Upper lobe of right lung (tissue), 1 donor: ENCODE data around the gene NEDD4. TPM values are rescaled to one million over a fixed set of nuclear protein-coding genes. Genes with fewer than 3 reads are reported as not detected.
"Not testable (repeated sequence)": the region's sequence is repeated elsewhere in the genome, so short reads cannot be mapped to it uniquely, and the experiment has no call there.

ENCODE experiments used
- ATAC-seq: fragments of 200-7000 bp; cut with Tn5 transposase; one replicate; pipeline ENCODE4 v1.9.1; 2020; ENCODE audit warnings: mild to moderate bottlenecking, moderate library complexity
- DNase-seq: peaks from one replicate; pipeline ENCODE4 v3.0.0-alpha.2; 2020
- H3K27ac ChIP-seq: fragments of 200-600 bp; one replicate; pipeline ENCODE4 v1.8.0; 2022
- H3K27me3 ChIP-seq: fragments of 200-600 bp; one replicate; pipeline ENCODE4 v1.8.0; 2022; ENCODE audit warnings: mild to moderate bottlenecking
- H3K36me3 ChIP-seq: fragments of 200-600 bp; one replicate; pipeline ENCODE4 v1.8.0; 2022
- H3K4me1 ChIP-seq: fragments of 200-600 bp; one replicate; pipeline ENCODE4 v1.8.0; 2022
- H3K4me3 ChIP-seq: fragments of 200-600 bp; one replicate; pipeline ENCODE4 v1.8.0; 2022; ENCODE audit warnings: mild to moderate bottlenecking
- H3K9me3 ChIP-seq: fragments of 200-600 bp; one replicate; pipeline ENCODE4 v1.8.0; 2022
- intact Hi-C: fragments of 100-400 bp; cut with DNase I; formaldehyde crosslinking; loops from one replicate; pipeline ENCODE4 v1.11.0; 2022
- total RNA-seq: library from RNA; stranded (reverse); fragmentation: NEBNext Ultra II Directional; extraction: Animal tissue kit (Norgen Biotek cat#: 25700); gene quantifications from one replicate; pipeline ENCODE4 v1.2.1, GENCODE V29; 2021
- TF ChIP-seq, protein P1 (sequence below): fragments of 200-600 bp; IDR thresholded peaks from one replicate; pipeline ENCODE4 v1.8.0; 2022; ENCODE audit warnings: antibody characterized with exemption
- donor health status: DM: no; HTN: yes; CAD: no; lungs with severe emphysema.

Gene NEDD4
- total RNA-seq, 1 donor from 2014 or later, result 18.4 TPM

- peaks cover 4% of the 10 kb centered on the region for H3K9me3 ChIP-seq
- DNase-seq, result no peak
- no peak overlapping the region for H3K4me3 ChIP-seq
- no peaks in the 10 kb centered on the region for H3K4me1 ChIP-seq
- intact Hi-C loops, result no loop called here
- no peak overlapping the region for H3K27ac ChIP-seq
- TF ChIP-seq, protein P1, sequence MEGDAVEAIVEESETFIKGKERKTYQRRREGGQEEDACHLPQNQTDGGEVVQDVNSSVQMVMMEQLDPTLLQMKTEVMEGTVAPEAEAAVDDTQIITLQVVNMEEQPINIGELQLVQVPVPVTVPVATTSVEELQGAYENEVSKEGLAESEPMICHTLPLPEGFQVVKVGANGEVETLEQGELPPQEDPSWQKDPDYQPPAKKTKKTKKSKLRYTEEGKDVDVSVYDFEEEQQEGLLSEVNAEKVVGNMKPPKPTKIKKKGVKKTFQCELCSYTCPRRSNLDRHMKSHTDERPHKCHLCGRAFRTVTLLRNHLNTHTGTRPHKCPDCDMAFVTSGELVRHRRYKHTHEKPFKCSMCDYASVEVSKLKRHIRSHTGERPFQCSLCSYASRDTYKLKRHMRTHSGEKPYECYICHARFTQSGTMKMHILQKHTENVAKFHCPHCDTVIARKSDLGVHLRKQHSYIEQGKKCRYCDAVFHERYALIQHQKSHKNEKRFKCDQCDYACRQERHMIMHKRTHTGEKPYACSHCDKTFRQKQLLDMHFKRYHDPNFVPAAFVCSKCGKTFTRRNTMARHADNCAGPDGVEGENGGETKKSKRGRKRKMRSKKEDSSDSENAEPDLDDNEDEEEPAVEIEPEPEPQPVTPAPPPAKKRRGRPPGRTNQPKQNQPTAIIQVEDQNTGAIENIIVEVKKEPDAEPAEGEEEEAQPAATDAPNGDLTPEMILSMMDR, result no peak
- no peaks in the 10 kb centered on the region for H3K36me3 ChIP-seq
- no peak for ATAC-seq
- H3K27me3 ChIP-seq, result no peaks in the 10 kb centered on the region
Observed at GRCh38 chr15:56017920-56018319, 24.5 kb upstream of the NEDD4 start.

- H3K27ac ChIP-seq, result no peak overlapping the region
- no peaks in the 10 kb centered on the region for H3K4me1 ChIP-seq
- TF ChIP-seq, protein P1, result no peak
- ATAC-seq, result no peak
- no peak overlapping the region for H3K4me3 ChIP-seq
- intact Hi-C loops, result no loop called here
- H3K9me3 ChIP-seq, result peaks cover 4% of the 10 kb centered on the region
- H3K36me3 ChIP-seq, result no peaks in the 10 kb centered on the region
- no peak for DNase-seq
- H3K27me3 ChIP-seq, result no peaks in the 10 kb centered on the region
Observed at GRCh38 chr15:56017511-56017910, 24.1 kb upstream of the NEDD4 start.

GRCh38 chr15:56016281-56016680, 22.9 kb upstream of the NEDD4 start:
- Histone ChIP-seq H3K36me3 (no peaks in the 10 kb centered on the region), H3K4me3 (no peak overlapping the region), H3K27ac (no peak overlapping the region), H3K27me3 (no peaks in the 10 kb centered on the region), H3K9me3 (peaks cover 4% of the 10 kb centered on the region), H3K4me1 (no peaks in the 10 kb centered on the region)
- TF ChIP-seq, protein P1, result no peak
- DNase-seq (no peak), ATAC-seq (no peak)
- intact Hi-C loops, result no loop called here

GRCh38 chr15:56014677-56015076, 21.3 kb upstream of the NEDD4 start:
- no peaks in the 10 kb centered on the region for H3K27me3 ChIP-seq
- no peak overlapping the region for H3K4me3 ChIP-seq
- DNase-seq, result no peak
- H3K36me3 ChIP-seq, result no peaks in the 10 kb centered on the region
- peaks cover 4% of the 10 kb centered on the region for H3K9me3 ChIP-seq
- no peaks in the 10 kb centered on the region for H3K4me1 ChIP-seq
- H3K27ac ChIP-seq, result no peak overlapping the region
- intact Hi-C loops, result no loop called here
- TF ChIP-seq, protein P1, result no peak
- ATAC-seq, result no peak

GRCh38 chr15:56007053-56007452, 13.6 kb upstream of the NEDD4 start:
- intact Hi-C loops, H3K4me1 ChIP-seq, H3K36me3 ChIP-seq, DNase-seq, H3K9me3 ChIP-seq, H3K27ac ChIP-seq, H3K27me3 ChIP-seq: not testable (repeated sequence)
- peak overlapping the region; percentile 26 for H3K4me3 ChIP-seq
- ATAC-seq, result peak; percentile 58

GRCh38 chr15:56006371-56006770, 13.0 kb upstream of the NEDD4 start:
- H3K27me3 ChIP-seq, H3K9me3 ChIP-seq, H3K4me1 ChIP-seq, H3K27ac ChIP-seq, ATAC-seq, intact Hi-C loops, DNase-seq, H3K36me3 ChIP-seq: not testable (repeated sequence)
- H3K4me3 ChIP-seq, result peak overlapping the region; percentile 19

- H3K27me3 ChIP-seq, intact Hi-C loops, H3K36me3 ChIP-seq, H3K4me3 ChIP-seq, ATAC-seq, H3K9me3 ChIP-seq, DNase-seq, H3K4me1 ChIP-seq, H3K27ac ChIP-seq: not testable (repeated sequence)
Observed at GRCh38 chr15:56004281-56004680, 10.9 kb upstream of the NEDD4 start.

DNA sequence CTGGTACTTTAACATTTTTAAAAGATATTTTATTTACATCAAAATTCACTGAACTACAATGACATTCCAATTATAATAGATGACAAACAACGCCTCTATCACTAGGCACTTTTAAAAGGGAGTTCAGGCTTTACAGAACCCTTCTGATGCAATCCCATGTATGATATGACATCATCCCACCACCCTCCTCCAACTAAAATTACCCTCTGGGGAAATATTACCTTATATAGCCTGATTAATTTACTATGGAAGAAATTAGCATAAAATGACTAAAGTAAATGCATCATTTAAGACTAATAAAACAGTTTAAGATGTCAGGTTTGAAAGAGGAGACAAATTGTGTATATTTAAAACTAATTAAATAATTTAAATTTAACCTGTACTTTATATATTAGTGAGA, 10.4 kb upstream of the NEDD4 start:
- H3K4me3 ChIP-seq, H3K27ac ChIP-seq, DNase-seq, ATAC-seq, H3K36me3 ChIP-seq, H3K4me1 ChIP-seq, H3K27me3 ChIP-seq, H3K9me3 ChIP-seq, intact Hi-C loops: not testable (repeated sequence)

GRCh38 chr15:56003277-56003676, 9.9 kb upstream of the NEDD4 start:
- ATAC-seq, intact Hi-C loops, H3K27me3 ChIP-seq, H3K4me3 ChIP-seq, H3K9me3 ChIP-seq, H3K36me3 ChIP-seq, H3K4me1 ChIP-seq, H3K27ac ChIP-seq, DNase-seq: not testable (repeated sequence)
